AG04449 (cell line): ENCODE results near the gene ZBTB7C.

Experiments
- CTCF ChIA-PET: fragments of 350-600 bp; formaldehyde crosslinking; extraction: SDS; loops from one replicate; lab custom pipeline; 2021; ENCODE audit warnings: antibody characterized with exemption; lab: Yijun Ruan, JAX
- POLR2A ChIA-PET: fragments of 400-600, 350-600 bp; formaldehyde crosslinking; extraction: SDS; loops from one replicate; lab custom pipeline; 2020; ENCODE audit warnings: antibody characterized with exemption, inconsistent platforms; lab: Yijun Ruan, JAX
- DNase-seq: peaks from one replicate; pipeline ENCODE4 v3.0.0-alpha.2; 2010; ENCODE audit warnings: low read depth, low spot score
- H3K4me3 ChIP-seq: 2 replicates; pipeline ENCODE4 v1.5.1; 2011; ENCODE audit warnings: low read depth, mild to moderate bottlenecking, control low read depth, low read length
- TF ChIP-seq, protein P1 (sequence below): IDR thresholded peaks from one replicate; pipeline ENCODE4 v1.5.1; 2011; ENCODE audit warnings: mild to moderate bottlenecking, moderate library complexity, low read length, control low read depth, inconsistent platforms; ENCODE audit not compliant: insufficient read depth; ENCODE audit errors: missing control alignments

ZBTB7C gene

DNA sequence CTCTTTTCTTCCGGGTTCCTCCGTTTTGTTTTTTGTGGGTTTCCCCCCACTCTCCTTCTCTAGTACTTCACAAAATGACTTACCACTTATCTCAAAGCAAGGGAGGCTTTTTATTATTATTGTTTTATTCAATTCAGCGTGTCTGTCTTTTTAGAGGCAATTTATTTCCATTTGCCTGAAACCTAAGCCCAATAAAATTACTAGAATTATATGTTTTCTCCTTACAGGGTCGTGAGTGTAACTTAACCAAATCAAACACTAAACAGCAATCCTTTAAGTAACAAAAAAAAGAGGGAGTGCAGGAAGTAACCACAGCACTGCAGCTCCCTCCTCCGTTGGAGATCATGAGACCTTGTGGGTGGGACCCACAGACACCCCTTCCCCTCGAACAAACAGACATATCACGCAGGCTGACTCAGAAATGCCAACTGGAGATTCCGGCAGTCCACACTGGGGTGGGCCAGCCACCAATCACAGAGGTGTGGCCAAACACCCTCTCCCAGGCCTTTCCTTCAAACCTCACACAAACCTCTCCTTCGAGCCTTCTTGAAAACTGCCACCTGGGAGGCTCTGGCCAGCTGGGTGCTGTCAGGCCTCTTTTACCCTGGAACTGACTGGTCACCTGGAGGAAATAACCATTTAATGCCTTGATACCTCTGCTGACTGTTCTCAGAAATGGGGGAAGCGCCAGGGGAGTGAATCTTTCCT lies 271.7 kb downstream of the ZBTB7C start:
- ChIA-PET CTCF (no interaction called here), POLR2A (no interaction called here)
- no peak for DNase-seq
- TF ChIP-seq, protein P1, sequence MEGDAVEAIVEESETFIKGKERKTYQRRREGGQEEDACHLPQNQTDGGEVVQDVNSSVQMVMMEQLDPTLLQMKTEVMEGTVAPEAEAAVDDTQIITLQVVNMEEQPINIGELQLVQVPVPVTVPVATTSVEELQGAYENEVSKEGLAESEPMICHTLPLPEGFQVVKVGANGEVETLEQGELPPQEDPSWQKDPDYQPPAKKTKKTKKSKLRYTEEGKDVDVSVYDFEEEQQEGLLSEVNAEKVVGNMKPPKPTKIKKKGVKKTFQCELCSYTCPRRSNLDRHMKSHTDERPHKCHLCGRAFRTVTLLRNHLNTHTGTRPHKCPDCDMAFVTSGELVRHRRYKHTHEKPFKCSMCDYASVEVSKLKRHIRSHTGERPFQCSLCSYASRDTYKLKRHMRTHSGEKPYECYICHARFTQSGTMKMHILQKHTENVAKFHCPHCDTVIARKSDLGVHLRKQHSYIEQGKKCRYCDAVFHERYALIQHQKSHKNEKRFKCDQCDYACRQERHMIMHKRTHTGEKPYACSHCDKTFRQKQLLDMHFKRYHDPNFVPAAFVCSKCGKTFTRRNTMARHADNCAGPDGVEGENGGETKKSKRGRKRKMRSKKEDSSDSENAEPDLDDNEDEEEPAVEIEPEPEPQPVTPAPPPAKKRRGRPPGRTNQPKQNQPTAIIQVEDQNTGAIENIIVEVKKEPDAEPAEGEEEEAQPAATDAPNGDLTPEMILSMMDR = no peak
- no peak overlapping the region for H3K4me3 ChIP-seq

GRCh38 chr18:48136827-48137373 lies 272.3 kb downstream of the ZBTB7C start:
- no peak overlapping the region for H3K4me3 ChIP-seq
- no peak for DNase-seq
- POLR2A ChIA-PET = no interaction called here
- CTCF ChIA-PET = no interaction called here
- TF ChIP-seq, protein P1 = no peak

- no peak overlapping the region for H3K4me3 ChIP-seq
- TF ChIP-seq, protein P1 = no peak
- ChIA-PET CTCF (no interaction called here), POLR2A (no interaction called here)
- no peak for DNase-seq
Observed at GRCh38 chr18:48136051-48136826, 272.9 kb downstream of the ZBTB7C start.

DNA sequence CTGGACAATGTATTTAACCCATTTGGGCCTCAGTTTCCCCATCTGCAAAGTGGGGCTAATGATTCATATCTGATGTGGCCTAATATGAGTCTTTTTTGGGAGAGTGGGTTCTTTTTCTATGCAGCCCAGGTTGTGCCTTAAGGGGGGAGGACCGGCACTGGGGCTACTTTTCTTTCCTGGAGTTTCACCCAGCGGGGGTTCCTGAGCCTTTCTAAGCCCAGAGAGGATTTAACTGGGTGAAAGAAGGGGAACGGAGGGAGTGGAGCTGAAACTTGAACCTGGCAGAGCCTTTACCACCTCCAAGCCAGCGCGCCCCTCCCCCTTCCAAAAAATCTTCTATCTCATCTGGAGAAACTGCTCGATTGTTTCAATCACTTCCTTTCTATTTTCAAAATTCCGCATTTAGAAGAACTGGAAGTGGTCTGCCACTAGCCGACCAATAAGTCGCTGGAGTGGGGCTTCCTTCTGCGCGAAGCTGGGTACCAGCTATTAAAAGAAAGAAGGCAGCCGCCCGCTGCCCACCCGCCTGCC lies 273.7 kb downstream of the ZBTB7C start:
- no peak overlapping the region for H3K4me3 ChIP-seq
- ChIA-PET POLR2A (no interaction called here), CTCF (no interaction called here)
- TF ChIP-seq, protein P1 = no peak
- no peak for DNase-seq

DNA sequence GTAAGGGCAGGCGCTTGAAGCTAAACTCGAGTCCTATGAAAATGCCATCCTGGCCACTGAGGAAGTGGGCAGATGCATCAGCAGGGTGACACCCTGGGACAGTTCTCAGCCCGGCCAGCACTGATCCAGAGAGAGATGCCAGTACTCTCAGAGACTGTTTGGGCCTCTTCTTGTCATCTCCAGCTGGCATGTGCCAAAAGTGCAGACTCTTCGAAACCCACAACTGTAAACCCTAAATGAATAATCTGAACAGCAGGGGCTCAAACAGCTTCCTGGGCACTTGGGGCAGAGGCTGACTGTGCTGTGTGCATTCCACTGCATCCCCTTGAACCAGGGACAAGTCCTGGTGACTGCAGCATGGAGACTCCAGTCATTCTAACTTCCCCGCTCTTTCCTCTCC lies 274.6 kb downstream of the ZBTB7C start:
- H3K4me3 ChIP-seq = no peak overlapping the region
- CTCF ChIA-PET = no interaction called here

More for the DNA sequence above, 274.6 kb downstream of the ZBTB7C start:
- no peak for DNase-seq
- POLR2A ChIA-PET = no interaction called here
- TF ChIP-seq, protein P1 = no peak
